ENCODE measurements around the gene BUD13. TPM values are rescaled to one million over a fixed set of nuclear protein-coding genes. Genes with fewer than 3 reads are reported as not detected.

The BUD13 gene
- polyA plus RNA-seq, 2 of the 4 experiments (the other 2 are of a cell fraction), result 9.8 to 16.2 TPM

- CTCF ChIA-PET, result interaction anchor here (1.4 kb wide), 2 partner anchors 9 to 497 kb away, joined by 3 to 4 read pairs; no protein-coding TSS in a partner anchor
- Histone ChIP-seq H3K4me1 (no peaks in the 10 kb centered on the region), H3K27ac (no peak overlapping the region), H3K4me3 (no peak overlapping the region), H3K9me3 (no peaks in the 10 kb centered on the region), H3K4me2 (no peak overlapping the region)
- ATAC-seq, result no peak
- POLR2A ChIA-PET, result no interaction called here
- FAIRE-seq, result no peak
- no peak for TF ChIP-seq SREBF2 (IDR thresholded peaks at IDR 0.05)
- TF ChIP-seq MYC (IDR thresholded peaks at IDR 0.05; ENCODE audit: borderline replicate concordance, low read length), result no peak
- TF ChIP-seq NPAS2 (CRISPR knock-in tag; IDR thresholded peaks at IDR 0.05; ENCODE audit: borderline replicate concordance), result no peak
- no peak for TF ChIP-seq NR3C1 (IDR thresholded peaks at IDR 0.05)
- no peak for TF ChIP-seq NFE2L2 (conservative IDR thresholded peaks at IDR 0.05; ENCODE audit: low read length)
- TF ChIP-seq ATOH8 (CRISPR knock-in tag; IDR thresholded peaks at IDR 0.05; ENCODE audit: low read depth), result no peak
- no peak for TF ChIP-seq MAFK (IDR thresholded peaks at IDR 0.05; ENCODE audit: partially characterized antibody)
- TF ChIP-seq HEYL (CRISPR knock-in tag; IDR thresholded peaks at IDR 0.05), result no peak
- TF ChIP-seq FOSL2 (IDR thresholded peaks at IDR 0.05), result no peak
- TF ChIP-seq FOSL2 (CRISPR knock-in tag; IDR thresholded peaks at IDR 0.05), result no peak
- TF ChIP-seq CBX8 (IDR thresholded peaks at IDR 0.05), result no peak
- WGBS (ENCODE audit: missing lambda C conversion rate), result 77% methylated on average over 6 of the region's 8 CpGs
- DNase-seq (ENCODE audit: low read depth in 1 of 2, low spot score in 1 of 2), result no peak
Measured at GRCh38 chr11:116729501-116730240, 43.1 kb downstream of the BUD13 start.

GRCh38 chr11:116727990-116728389 is 44.8 kb downstream of the BUD13 start:
- POLR2A ChIA-PET, result no interaction called here
- FAIRE-seq (no peak), ATAC-seq (no peak), DNase-seq (ENCODE audit: low read depth in 1 of 2, low spot score in 1 of 2) (no peak)
- Histone ChIP-seq H3K9me3 (no peaks in the 10 kb centered on the region), H3K4me3 (no peak overlapping the region), H3K27ac (no peak overlapping the region), H3K4me1 (no peaks in the 10 kb centered on the region), H3K4me2 (no peak overlapping the region)
- no peak for TF ChIP-seq E2F6 (IDR thresholded peaks at IDR 0.05; ENCODE audit: borderline replicate concordance, low read depth)
- TF ChIP-seq HOXB13 (CRISPR knock-in tag; IDR thresholded peaks at IDR 0.05; ENCODE audit: low read depth), result no peak
- TF ChIP-seq ATOH8 (CRISPR knock-in tag; IDR thresholded peaks at IDR 0.05; ENCODE audit: low read depth), result no peak
- no peak for TF ChIP-seq RARB (CRISPR knock-in tag; IDR thresholded peaks at IDR 0.05)
- no peak for TF ChIP-seq HES2 (IDR thresholded peaks at IDR 0.05)
- TF ChIP-seq HEYL (CRISPR knock-in tag; IDR thresholded peaks at IDR 0.05), result no peak
- no peak for TF ChIP-seq EHMT2 (IDR thresholded peaks at IDR 0.05; ENCODE audit: low read depth)
- no peak for TF ChIP-seq CBX2 (IDR thresholded peaks at IDR 0.05; ENCODE audit: borderline replicate concordance, low read depth)
- TF ChIP-seq MYC (IDR thresholded peaks at IDR 0.05; ENCODE audit: borderline replicate concordance, low read length), result no peak
- no peak for TF ChIP-seq PBX3 (IDR thresholded peaks at IDR 0.05)
- no peak for TF ChIP-seq CEBPB (IDR thresholded peaks at IDR 0.05)
- TF ChIP-seq EP300 (IDR thresholded peaks at IDR 0.05), result no peak
- no peak for TF ChIP-seq ZC3H11A (IDR thresholded peaks at IDR 0.05)
- no peak for TF ChIP-seq SMC3 (IDR thresholded peaks at IDR 0.05)
- no peak for TF ChIP-seq HMGXB4 (CRISPR knock-in tag; IDR thresholded peaks at IDR 0.05; ENCODE audit: borderline replicate concordance)
- no peak for TF ChIP-seq KDM1A (IDR thresholded peaks at IDR 0.05; ENCODE audit: low read depth)
- no peak for TF ChIP-seq JUNB (IDR thresholded peaks at IDR 0.05)
- no peak for TF ChIP-seq POLR2AphosphoS2 (conservative IDR thresholded peaks at IDR 0.05; ENCODE audit: low read length)
- TF ChIP-seq HOXB5 (CRISPR knock-in tag; IDR thresholded peaks at IDR 0.05), result no peak
- CTCF ChIA-PET, result interaction anchor here (0.7 to 1.8 kb wide), 4 partner anchors 8 to 498 kb away, joined by 3 to 5 read pairs (median 3); no protein-coding TSS in a partner anchor
- 39% methylated on average over 6 of the region's 6 CpGs for WGBS (ENCODE audit: missing lambda C conversion rate)
